Measurements from ENCODE around the gene CTAGE6.
"Not testable (repeated sequence)": the region's sequence is repeated elsewhere in the genome, so short reads cannot be mapped to it uniquely, and the experiment has no call there.

CTAGE6 gene

DNA sequence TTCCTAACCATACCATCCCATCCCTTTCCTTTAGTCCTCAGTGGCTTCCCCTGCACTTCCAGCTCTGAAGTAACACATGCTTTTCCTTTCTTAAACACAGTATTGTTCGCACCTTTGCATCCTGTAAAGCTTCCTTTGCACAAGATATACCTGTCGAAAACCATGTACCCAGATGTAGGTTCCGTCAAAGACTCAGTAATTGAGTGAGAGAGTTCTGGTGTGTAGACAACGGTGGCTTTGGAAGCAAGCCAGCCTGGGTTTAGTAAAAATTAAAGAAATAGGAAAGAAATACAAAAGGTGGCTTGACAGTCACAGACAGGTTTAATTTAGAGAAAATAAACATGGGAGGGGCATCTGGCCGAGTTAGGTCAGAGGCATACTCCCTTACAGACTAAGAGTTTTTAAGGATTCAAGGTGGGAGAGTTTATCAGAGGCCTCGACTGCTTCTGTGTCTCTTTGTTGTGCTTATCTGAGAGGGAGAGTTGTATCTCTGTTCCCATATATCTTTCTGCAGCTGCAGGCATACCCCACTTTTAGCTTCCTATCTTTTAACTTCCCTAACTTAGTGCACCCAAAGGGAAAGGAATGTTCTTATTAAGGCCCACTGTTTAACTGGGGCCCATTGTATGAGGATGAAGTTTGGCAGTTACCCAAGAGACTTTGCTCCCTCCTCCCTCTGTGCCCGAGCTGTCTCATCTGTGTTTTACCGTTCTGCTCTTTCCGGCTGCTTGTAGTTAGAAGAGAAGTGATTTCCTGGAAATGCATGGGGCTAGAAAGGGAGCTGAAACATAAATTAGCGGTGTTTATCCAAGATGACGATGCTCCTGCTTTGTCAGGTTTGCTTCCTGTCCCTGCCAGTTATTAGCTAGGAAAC is 42.7 kb downstream of the CTAGE6 start:
- DNase-seq: not testable (repeated sequence)

DNA sequence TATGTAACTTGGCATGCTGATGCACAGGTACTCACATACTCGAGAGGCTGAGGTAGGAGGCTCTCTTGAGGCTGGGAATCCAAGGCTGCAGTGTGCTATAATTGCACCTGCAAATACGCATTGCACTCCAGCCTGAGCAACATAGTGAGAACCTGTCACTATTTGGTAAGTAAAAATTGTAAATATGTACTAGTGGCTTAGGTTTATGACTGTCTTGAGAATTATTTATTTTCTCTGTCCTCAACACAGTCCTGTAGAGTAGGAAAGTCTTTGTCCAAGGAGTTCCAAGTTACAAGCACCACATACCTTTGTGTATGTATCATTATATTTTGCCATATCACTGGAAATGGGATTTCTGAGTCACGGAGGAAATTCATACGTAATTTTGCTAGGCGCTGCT is 45.1 kb downstream of the CTAGE6 start:
- DNase-seq: not testable (repeated sequence)

DNA sequence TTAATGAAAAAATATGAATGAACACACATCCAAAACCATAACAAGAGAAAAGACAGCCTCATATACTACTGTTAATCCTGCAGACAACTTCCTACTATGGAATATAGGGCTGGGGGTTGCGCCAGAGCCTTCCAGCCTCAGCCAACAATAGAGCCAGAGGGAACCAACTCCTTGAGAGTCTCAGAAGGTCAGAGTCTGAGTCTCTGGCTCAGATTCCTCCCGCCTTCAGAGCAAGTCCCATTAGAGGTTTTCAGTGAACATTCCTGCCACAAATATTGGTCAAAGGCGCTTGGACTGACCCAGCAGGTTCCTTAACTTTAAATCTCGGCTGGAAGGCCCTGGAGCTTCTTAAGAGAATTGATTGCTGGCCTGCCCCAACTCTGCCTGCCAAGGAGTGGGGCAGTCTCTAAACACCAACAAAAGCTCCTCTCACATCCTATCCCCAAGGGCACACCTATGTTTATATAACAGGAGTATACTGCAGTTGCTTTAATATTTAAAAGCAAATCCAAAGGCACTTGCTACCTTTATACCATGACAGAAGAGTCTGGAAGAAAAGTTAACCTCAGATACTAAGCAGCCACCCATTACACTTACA is 45.7 kb downstream of the CTAGE6 start:
- DNase-seq: not testable (repeated sequence)

- DNase-seq: not testable (repeated sequence)
Measured at GRCh38 chr7:143709895-143710294, 47.6 kb downstream of the CTAGE6 start.
